Naive thymus-derived CD8-positive, alpha-beta T cell (primary cell): ENCODE results near the gene WNK1. TPM values are rescaled to one million over a fixed set of nuclear protein-coding genes. Genes with fewer than 3 reads are reported as not detected.

ENCODE experiments used
- ATAC-seq, 2 donors: fragments of 150-1000 bp; cut with Tn5 transposase in 1 of 2; sonication (Bioruptor Pico), chemical (Tn5 transposase) in 1 of 2; 1 replicate in 1 of 2; 2 replicates in 1 of 2; pipeline ENCODE4 v1.10.0; 2021; ENCODE audit warnings: mild to moderate bottlenecking in 2 of 2, moderate library complexity in 2 of 2
- POLR2A ChIA-PET: fragments of 350-600 bp; sonication (Branson Sonifier 250); formaldehyde crosslinking; loops from one replicate; lab custom pipeline; 2021; ENCODE audit warnings: antibody characterized with exemption; lab: Charles Lee
- DNase-seq, 10 donors: peaks; one replicate each; pipeline versions ENCODE4 v3.0.0 to v3.0.0-alpha.2; 2020 to 2022
- H3K27ac Mint-ChIP-seq, 10 donors: one replicate each; pipeline ENCODE4 v1.8.0; 2020 to 2022; ENCODE audit warnings: mild to moderate bottlenecking in 10 of 10, mixed read lengths in 10 of 10, moderate library complexity in 4 of 10, inconsistent platforms in 1 of 10
- H3K27me3 Mint-ChIP-seq, 5 donors: one replicate each; pipeline ENCODE4 v1.8.0; 2021 to 2022; ENCODE audit warnings: mixed read lengths in 5 of 5
- H3K36me3 Mint-ChIP-seq, 3 donors: one replicate each; pipeline ENCODE4 v1.8.0; 2020 to 2022; ENCODE audit warnings: mixed read lengths in 3 of 3, mild to moderate bottlenecking in 2 of 3, inconsistent platforms in 1 of 3
- H3K4me1 Mint-ChIP-seq, 4 donors: one replicate each; pipeline ENCODE4 v1.8.0; 2021 to 2022; ENCODE audit warnings: mixed read lengths in 4 of 4
- H3K4me3 Mint-ChIP-seq, 10 donors: one replicate each; pipeline ENCODE4 v1.8.0; 2020 to 2022; ENCODE audit warnings: mild to moderate bottlenecking in 10 of 10, mixed read lengths in 10 of 10, moderate library complexity in 6 of 10, inconsistent platforms in 1 of 10
- H3K9me3 Mint-ChIP-seq, 9 donors: one replicate each; pipeline ENCODE4 v1.8.0; 2020 to 2022; ENCODE audit warnings: mixed read lengths in 9 of 9, mild to moderate bottlenecking in 3 of 9, inconsistent platforms in 1 of 9, moderate library complexity in 1 of 9
- polyA plus RNA-seq, 3 donors: library from polyadenylated mRNA; unstranded; fragments of 300-500 nt; fragmentation: Illumina TruSeq; gene quantifications; one replicate each; pipeline ENCODE4 v1.2.3, GENCODE V29; 2021
- total RNA-seq, 8 experiments: library from RNA in 2 of 8; stranded (reverse) in 2 of 8; gene quantifications; one replicate each; pipeline ENCODE4 v1.2.3 and lab custom pipeline; 2021 to 2026

The WNK1 gene
- total and polyA plus RNA-seq, 5 experiments from 2014 or later, result 19.5 to 158 (median 31.0) TPM

- ATAC-seq (no peak), DNase-seq (no peak)
- POLR2A ChIA-PET, result no interaction called here
- Mint-ChIP-seq H3K27me3 (no peaks in the 10 kb centered on the region), H3K27ac (peak overlapping the region in 8 of 10 donors; percentile 31 to 94 (median 88)), H3K36me3 (no peaks in the 10 kb centered on the region), H3K9me3 (peaks cover 0 to 2% (median 0%) of the 10 kb centered on the region in 9 donors), H3K4me1 (peaks cover 36 to 82% (median 76%) of the 10 kb centered on the region in 4 donors), H3K4me3 (no peak overlapping the region)
These were observed 27.3 kb upstream of the WNK1 start for GRCh38 chr12:725076-725475.

- Mint-ChIP-seq H3K4me3 (peak overlapping the region in 6 of 10 donors; percentile 0 to 71 (median 53)), H3K9me3 (peaks cover 0 to 13% (median 0%) of the 10 kb centered on the region in 9 donors), H3K4me1 (peaks cover 38 to 82% (median 78%) of the 10 kb centered on the region in 4 donors), H3K27me3 (no peaks in the 10 kb centered on the region), H3K36me3 (no peaks in the 10 kb centered on the region), H3K27ac (peak overlapping the region; percentile 78 to 92 (median 90))
- ATAC-seq (peak; percentile 43 to 71), DNase-seq (peak in 2 of 10 donors; percentile 43 to 44)
- POLR2A ChIA-PET, result interaction anchor here (0.6 to 5.2 kb wide), 7 partner anchors 15 to 37 kb away, joined by 3 to 85 read pairs (median 4); partner anchors contain the start of gene WNK1
These were observed 25.9 kb upstream of the WNK1 start for GRCh38 chr12:726281-727140.

GRCh38 chr12:727321-727720 lies 25.1 kb upstream of the WNK1 start:
- Mint-ChIP-seq H3K9me3 (peaks cover 0 to 13% (median 0%) of the 10 kb centered on the region in 9 donors), H3K27ac (peak overlapping the region; percentile 72 to 92 (median 90)), H3K4me1 (peaks cover 36 to 78% (median 75%) of the 10 kb centered on the region in 4 donors), H3K36me3 (no peaks in the 10 kb centered on the region), H3K4me3 (peak overlapping the region in 2 of 10 donors; percentile 53 to 60), H3K27me3 (no peaks in the 10 kb centered on the region)
- no peak for DNase-seq
- ATAC-seq, result no peak
- POLR2A ChIA-PET, result interaction anchor here (0.6 to 5.2 kb wide), 7 partner anchors 14 to 38 kb away, joined by 3 to 85 read pairs (median 4); partner anchors contain the start of gene WNK1

GRCh38 chr12:728781-729180 lies 23.6 kb upstream of the WNK1 start:
- POLR2A ChIA-PET, result interaction anchor here (0.6 to 5.2 kb wide), 13 partner anchors 9 to 189 kb away, joined by 3 to 85 read pairs (median 3); partner anchors contain the start of gene WNK1

GRCh38 chr12:729221-729620 lies 23.2 kb upstream of the WNK1 start:
- H3K27ac Mint-ChIP-seq, result peak overlapping the region; percentile 85 to 96 (median 91)
- peak in 1 of 2 donors; percentile 2 for ATAC-seq
- peaks cover 0 to 13% (median 0%) of the 10 kb centered on the region in 9 donors for H3K9me3 Mint-ChIP-seq
- no peaks in the 10 kb centered on the region for H3K27me3 Mint-ChIP-seq
- H3K36me3 Mint-ChIP-seq, result no peaks in the 10 kb centered on the region
- H3K4me3 Mint-ChIP-seq, result peak overlapping the region in 8 of 10 donors; percentile 2 to 60 (median 37)
- no peak for DNase-seq
- peaks cover 32 to 62% (median 61%) of the 10 kb centered on the region in 4 donors for H3K4me1 Mint-ChIP-seq
- POLR2A ChIA-PET, result interaction anchor here (0.6 to 5.2 kb wide), 11 partner anchors 8 to 190 kb away, joined by 3 to 85 read pairs (median 3); partner anchors contain the start of gene WNK1

More at GRCh38 chr12:728781-729180, 23.6 kb upstream of the WNK1 start:
- peak overlapping the region in 8 of 10 donors; percentile 32 to 63 (median 55) for H3K4me3 Mint-ChIP-seq
- peak overlapping the region; percentile 85 to 96 (median 91) for H3K27ac Mint-ChIP-seq
- no peaks in the 10 kb centered on the region for H3K27me3 Mint-ChIP-seq
- H3K36me3 Mint-ChIP-seq, result no peaks in the 10 kb centered on the region
- peaks cover 36 to 66% (median 65%) of the 10 kb centered on the region in 4 donors for H3K4me1 Mint-ChIP-seq
- ATAC-seq (peak; percentile 86 to 87), DNase-seq (peak in 7 of 10 donors; percentile 24 to 80 (median 65))
- H3K9me3 Mint-ChIP-seq, result peaks cover 0 to 13% (median 0%) of the 10 kb centered on the region in 9 donors

- no peak for ATAC-seq
- Mint-ChIP-seq H3K4me3 (peak overlapping the region in 1 of 10 donors; percentile 18), H3K9me3 (peaks cover 0 to 13% (median 0%) of the 10 kb centered on the region in 9 donors), H3K27me3 (no peaks in the 10 kb centered on the region), H3K4me1 (peaks cover 27 to 54% (median 49%) of the 10 kb centered on the region in 4 donors), H3K27ac (peak overlapping the region; percentile 35 to 94 (median 89)), H3K36me3 (no peaks in the 10 kb centered on the region)
- no peak for DNase-seq
- POLR2A ChIA-PET, result interaction anchor here (1.4 to 5.2 kb wide), 4 partner anchors 11 to 88 kb away, joined by 3 to 85 read pairs (median 10); partner anchors contain the start of gene WNK1
These were observed 21.8 kb upstream of the WNK1 start for GRCh38 chr12:730550-730949.

GRCh38 chr12:737122-737739 lies 15.1 kb upstream of the WNK1 start:
- H3K27me3 Mint-ChIP-seq, result no peaks in the 10 kb centered on the region
- H3K36me3 Mint-ChIP-seq, result no peaks in the 10 kb centered on the region
- H3K27ac Mint-ChIP-seq, result no peak overlapping the region
- POLR2A ChIA-PET, result interaction anchor here (0.9 to 4.3 kb wide), 2 partner anchors 8 to 14 kb away, joined by 3 to 21 read pairs; partner anchors contain the start of gene WNK1
- H3K9me3 Mint-ChIP-seq, result no peaks in the 10 kb centered on the region
- ATAC-seq (no peak), DNase-seq (no peak)
- H3K4me1 Mint-ChIP-seq, result peaks cover 0 to 8% (median 3%) of the 10 kb centered on the region in 4 donors
- no peak overlapping the region for H3K4me3 Mint-ChIP-seq

- ATAC-seq, result no peak
- H3K4me1 Mint-ChIP-seq, result peaks cover 6 to 13% (median 9%) of the 10 kb centered on the region in 4 donors
- H3K27me3 Mint-ChIP-seq, result no peaks in the 10 kb centered on the region
These were observed 13.7 kb upstream of the WNK1 start for GRCh38 chr12:738712-739111.

GRCh38 chr12:739349-739748 lies 13.0 kb upstream of the WNK1 start:
- no peaks in the 10 kb centered on the region for H3K36me3 Mint-ChIP-seq
- POLR2A ChIA-PET, result interaction anchor here (4.3 kb wide), 1 partner anchor 12 kb away, joined by 21 read pairs; the partner anchor contains the start of gene WNK1

More at GRCh38 chr12:738712-739111, 13.7 kb upstream of the WNK1 start:
- Mint-ChIP-seq H3K4me3 (no peak overlapping the region), H3K36me3 (no peaks in the 10 kb centered on the region), H3K9me3 (no peaks in the 10 kb centered on the region), H3K27ac (peak overlapping the region in 1 of 10 donors; percentile 53)
- POLR2A ChIA-PET, result interaction anchor here (0.6 to 4.3 kb wide), 2 partner anchors 13 to 39 kb away, joined by 3 to 21 read pairs; partner anchors contain the start of gene WNK1
- DNase-seq, result no peak

GRCh38 chr12:740921-741320 lies 11.5 kb upstream of the WNK1 start:
- Mint-ChIP-seq H3K36me3 (no peaks in the 10 kb centered on the region), H3K27ac (peak overlapping the region in 1 of 10 donors; percentile 10), H3K4me3 (no peak overlapping the region), H3K27me3 (no peaks in the 10 kb centered on the region), H3K9me3 (no peaks in the 10 kb centered on the region), H3K4me1 (peaks cover 11 to 17% (median 14%) of the 10 kb centered on the region in 4 donors)
- ATAC-seq (no peak), DNase-seq (no peak)
- POLR2A ChIA-PET, result interaction anchor here (1.3 to 3.6 kb wide), 3 partner anchors 10 to 14 kb away, joined by 3 to 14 read pairs (median 4); no protein-coding TSS in a partner anchor

More at GRCh38 chr12:739349-739748, 13.0 kb upstream of the WNK1 start:
- ATAC-seq, result no peak
- Mint-ChIP-seq H3K27me3 (no peaks in the 10 kb centered on the region), H3K27ac (no peak overlapping the region), H3K4me3 (no peak overlapping the region), H3K4me1 (peaks cover 11 to 17% (median 13%) of the 10 kb centered on the region in 4 donors), H3K9me3 (no peaks in the 10 kb centered on the region)
- no peak for DNase-seq

GRCh38 chr12:749751-750270 lies 2.6 kb upstream of the WNK1 start:
- no peaks in the 10 kb centered on the region for H3K27me3 Mint-ChIP-seq
- no peaks in the 10 kb centered on the region for H3K9me3 Mint-ChIP-seq
- no peak for ATAC-seq
- peak overlapping the region in 8 of 10 donors; percentile 38 to 81 (median 60) for H3K4me3 Mint-ChIP-seq
- POLR2A ChIA-PET, result interaction anchor here (0.5 to 5.8 kb wide), 5 partner anchors 13 to 186 kb away, joined by 4 to 85 read pairs (median 53); no protein-coding TSS in a partner anchor
- peaks cover 8 to 24% (median 12%) of the 10 kb centered on the region in 4 donors for H3K4me1 Mint-ChIP-seq
- no peaks in the 10 kb centered on the region for H3K36me3 Mint-ChIP-seq
- no peak for DNase-seq
- H3K27ac Mint-ChIP-seq, result peak overlapping the region in 7 of 10 donors; percentile 20 to 91 (median 79)
